GM23338 (cell line): ENCODE measurements around the gene FAM200C. TPM values are rescaled to one million over a fixed set of nuclear protein-coding genes. Genes with fewer than 3 reads are reported as not detected.

ENCODE experiments used
- ATAC-seq: fragments of 200-7000 bp; cut with Tn5 transposase; 3 replicates; pipeline ENCODE4 v1.9.1; 2020
- DNase-seq: peaks from one replicate; pipeline ENCODE4 v3.0.0-alpha.2; 2015; ENCODE audit warnings: low spot score
- H2AFZ ChIP-seq: fragments of 200-600 bp; sonication (generic); 2 replicates; pipeline ENCODE4 v1.8.0; 2016; ENCODE audit warnings: antibody characterized with exemption, mild to moderate bottlenecking, moderate library complexity
- H3F3A ChIP-seq: fragments of 200-600 bp; sonication (generic); replicated peaks from 2 replicates; pipeline ENCODE4 v1.8.0; 2017; ENCODE audit warnings: antibody characterized with exemption, mixed run types, low read depth
- H3K27ac ChIP-seq: fragments of 200-600 bp; sonication (generic); 2 replicates; pipeline ENCODE4 v1.6.1; 2016; ENCODE audit warnings: low read depth
- H3K27me3 ChIP-seq: fragments of 200-600 bp; sonication (generic); 2 replicates; pipeline ENCODE4 v1.8.0; 2016; ENCODE audit warnings: mild to moderate bottlenecking, mixed run types, moderate library complexity; ENCODE audit not compliant: insufficient read depth
- H3K36me3 ChIP-seq: fragments of 200-600 bp; sonication (generic); 2 replicates; pipeline ENCODE4 v1.8.0; 2016; ENCODE audit warnings: mild to moderate bottlenecking; ENCODE audit not compliant: insufficient read depth
- H3K4me1 ChIP-seq: fragments of 200-600 bp; sonication (generic); 2 replicates; pipeline ENCODE4 v1.8.0; 2016; ENCODE audit warnings: mild to moderate bottlenecking, moderate library complexity; ENCODE audit not compliant: insufficient read depth
- H3K4me2 ChIP-seq: fragments of 200-600 bp; sonication (generic); 2 replicates; pipeline ENCODE4 v1.7.1; 2017; ENCODE audit warnings: mixed run types
- H3K4me3 ChIP-seq: fragments of 200-600 bp; sonication (generic); 2 replicates; pipeline ENCODE4 v1.6.1; 2016; ENCODE audit warnings: mixed run types
- H3K79me2 ChIP-seq: fragments of 200-600 bp; sonication (generic); replicated peaks from 2 replicates; pipeline ENCODE4 v1.8.0; 2017; ENCODE audit warnings: mild to moderate bottlenecking; ENCODE audit not compliant: insufficient read depth
- H3K9me2 ChIP-seq: fragments of 200-600 bp; sonication (generic); 2 replicates; pipeline ENCODE4 v1.8.0; 2017; ENCODE audit not compliant: insufficient read depth
- H4K20me1 ChIP-seq: fragments of 200-600 bp; sonication (generic); replicated peaks from 2 replicates; pipeline ENCODE4 v1.8.0; 2017; ENCODE audit warnings: mild to moderate bottlenecking; ENCODE audit not compliant: insufficient read depth
- H3K27ac Mint-ChIP-seq: 2 replicates; pipeline ENCODE4 v1.8.0; 2020; ENCODE audit warnings: inconsistent platforms, mild to moderate bottlenecking, moderate library complexity, mixed read lengths
- H3K27me3 Mint-ChIP-seq: 3 replicates; pipeline ENCODE4 v1.8.0; 2022; ENCODE audit warnings: low read depth, mild to moderate bottlenecking, moderate library complexity, mixed read lengths, inconsistent platforms; ENCODE audit not compliant: insufficient read depth, poor library complexity
- H3K36me3 Mint-ChIP-seq: 3 replicates; pipeline ENCODE4 v1.8.0; 2021; ENCODE audit warnings: low read depth, mild to moderate bottlenecking, inconsistent platforms, moderate library complexity, mixed read lengths
- H3K4me1 Mint-ChIP-seq: 3 replicates; pipeline ENCODE4 v1.8.0; 2020; ENCODE audit warnings: mild to moderate bottlenecking, inconsistent platforms, mixed read lengths
- H3K4me3 Mint-ChIP-seq: 3 replicates; pipeline ENCODE4 v1.8.0; 2021; ENCODE audit warnings: moderate library complexity, mild to moderate bottlenecking, inconsistent platforms, mixed read lengths
- H3K9me3 Mint-ChIP-seq: 3 replicates; pipeline ENCODE4 v1.8.0; 2020; ENCODE audit warnings: moderate library complexity, mild to moderate bottlenecking, inconsistent platforms, mixed read lengths
- CREB1 ChIP-seq: fragments of 250-450 bp; sonication (Bioruptor Pico); IDR thresholded peaks from 2 replicates; pipeline ENCODE4 v1.5.0; 2020; ENCODE audit warnings: low read depth, mild to moderate bottlenecking, moderate library complexity
- CTCF ChIP-seq, 2 experiments: fragments of 200-600 bp in 1 of 2; sonication (generic) in 1 of 2; conservative IDR thresholded peaks; 2 replicates each; pipeline versions ENCODE4 v1.5.1 to v1.6.1; 2016 to 2017; ENCODE audit warnings: antibody characterized with exemption in 2 of 2, low read depth in 2 of 2, mild to moderate bottlenecking in 2 of 2, moderate library complexity in 1 of 2
- ETS1 ChIP-seq: IDR thresholded peaks from 2 replicates; pipeline ENCODE4 v1.6.1; 2016; ENCODE audit warnings: antibody characterized with exemption
- POLR2AphosphoS5 ChIP-seq: IDR thresholded peaks from 2 replicates; pipeline ENCODE4 v1.6.1; 2016; ENCODE audit warnings: antibody characterized with exemption, low read depth
- STAT1 ChIP-seq: IDR thresholded peaks from one replicate; pipeline ENCODE4 v1.6.1; 2016; ENCODE audit warnings: antibody characterized with exemption; ENCODE audit not compliant: unreplicated experiment
- ZNF114 ChIP-seq: fragments of 250-450 bp; sonication (Bioruptor Pico); IDR thresholded peaks from 2 replicates; pipeline ENCODE4 v1.5.0; 2020; ENCODE audit warnings: mild to moderate bottlenecking, moderate library complexity
- ZNF462 ChIP-seq: fragments of 250-450 bp; sonication (Bioruptor Pico); IDR thresholded peaks from 2 replicates; pipeline ENCODE4 v1.5.0; 2020; ENCODE audit warnings: mild to moderate bottlenecking, moderate library complexity
- polyA plus RNA-seq: library from polyadenylated mRNA; unstranded; fragments of >200 nt; fragmentation: Nextera tagmentation; extraction: Ambion mirVana; gene quantifications from 2 replicates; pipeline ENCODE4 v1.2.1, GENCODE V29; 2016
- total RNA-seq: library from RNA; depleted of rRNA; stranded (reverse); fragments of >200 nt; shearing (Covaris generic); gene quantifications from 2 replicates; pipeline ENCODE4 v1.2.3, GENCODE V29; 2014

Gene FAM200C
- total and polyA plus RNA-seq, 2 experiments from 2014 or later: 4.6 to 6.9 TPM

GRCh38 chr5:160439205-160439600, 39.3 kb upstream of the FAM200C start (continued):
- TF ChIP-seq ZNF462 (CRISPR knock-in tag): 0 out of 2 replicates have a peak, but pooled peaks have one; percentile 51
- TF ChIP-seq ZNF114 (CRISPR knock-in tag): no peak
- TF ChIP-seq STAT1: no peak
- no peak for TF ChIP-seq POLR2AphosphoS5
- no peak for TF ChIP-seq CREB1 (CRISPR knock-in tag)

DNA sequence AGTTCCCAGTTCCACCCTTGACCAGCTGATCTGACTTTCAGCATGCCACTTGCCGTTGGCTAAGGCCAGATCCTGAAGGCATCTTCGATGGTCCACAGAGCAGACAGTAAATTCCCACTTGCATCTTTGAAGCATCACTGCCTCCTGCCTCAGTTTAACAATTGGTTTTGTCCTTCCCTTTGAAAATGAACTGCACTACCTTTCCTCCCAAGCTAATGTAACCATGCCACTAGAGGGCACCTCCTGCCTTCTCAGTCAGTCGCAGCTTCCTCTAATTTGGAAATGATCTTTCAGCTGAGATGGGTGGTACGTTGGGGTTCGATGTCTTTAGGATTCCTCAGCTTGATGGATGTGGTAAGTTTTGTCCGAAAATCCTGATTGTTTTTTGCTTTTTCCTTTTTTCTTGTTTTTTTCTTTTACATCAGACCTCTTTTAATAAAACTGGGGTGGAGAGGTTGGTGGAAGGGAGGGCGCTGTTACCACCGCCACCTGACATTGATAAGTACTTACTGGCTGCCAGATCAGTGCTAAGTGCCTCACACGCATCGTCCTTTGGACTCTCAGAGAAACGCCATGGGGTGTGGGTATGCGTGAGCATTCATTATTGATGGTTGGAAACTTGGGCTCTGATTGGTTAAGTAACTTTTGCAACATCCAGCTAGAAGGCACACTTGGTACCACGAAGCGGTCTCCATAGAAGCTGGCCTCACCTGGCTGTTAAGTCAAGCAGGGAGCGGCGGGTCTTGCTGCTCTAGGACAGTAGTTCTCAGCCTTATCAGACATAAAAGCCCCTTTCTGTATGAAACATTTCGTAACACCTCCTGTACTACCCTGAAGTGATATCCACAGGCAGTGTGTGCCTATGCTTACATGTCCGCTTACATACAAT, 38.7 kb upstream of the FAM200C start:
- TF ChIP-seq CTCF (conservative IDR thresholded peaks at IDR 0.05; ENCODE audit: low read depth in 2 of 2) (peak; percentile 97 to 99), CREB1 (CRISPR knock-in tag) (no peak), ZNF114 (CRISPR knock-in tag) (0 out of 2 replicates have a peak, but pooled peaks have one; percentile 29), ETS1 (0 out of 2 replicates have a peak, but pooled peaks have one; percentile 11)
- Histone ChIP-seq H3K27me3 (no peaks in the 10 kb centered on the region), H3K79me2 (no peaks in the 10 kb centered on the region), H3K4me2 (peak overlapping the region; percentile 82), H3K4me3 (peak overlapping the region; percentile 52), H3F3A (no peaks in the 10 kb centered on the region), H3K4me1 (no peaks in the 10 kb centered on the region), H4K20me1 (no peaks in the 10 kb centered on the region), H2AFZ (peak overlapping the region; percentile 87), H3K9me2 (no peaks in the 10 kb centered on the region; the same call in 1 of the 2 replicates), H3K36me3 (no peaks in the 10 kb centered on the region), H3K27ac (no peak overlapping the region)
- Mint-ChIP-seq H3K27ac (no peak overlapping the region; the same call in 1 of the 2 replicates), H3K36me3 (no peaks in the 10 kb centered on the region), H3K4me3 (peak overlapping the region; percentile 70), H3K4me1 (peaks cover 9% of the 10 kb centered on the region; the same call in 2 of the 3 replicates), H3K27me3 (peaks cover 2% of the 10 kb centered on the region), H3K9me3 (no peaks in the 10 kb centered on the region)
- ATAC-seq: peak; percentile 80
- DNase-seq: peak; percentile 88
